GM18858 (cell line): Measurements from ENCODE around the gene CYP2E1.
"Not testable (repeated sequence)": the region's sequence is repeated elsewhere in the genome, so short reads cannot be mapped to it uniquely, and the experiment has no call there.

Source experiments
- ATAC-seq: cut with Tn5 transposase; IDR thresholded peaks from one replicate; pipeline ENCODE4 v1.9.1; 2021; ENCODE audit not compliant: unreplicated experiment

Gene CYP2E1

GRCh38 chr10:133526957-133527588 lies at the start of gene CYP2E1:
CYP2E1 (plus strand) TSS chr10:133527363; CDS start chr10:133527396, 33 bp downstream.
- no peak for ATAC-seq

- ATAC-seq = no peak
Measured at GRCh38 chr10:133481086-133481643, 46.0 kb upstream of the CYP2E1 start.

- no peak for ATAC-seq
Measured at GRCh38 chr10:133481657-133482056, 45.5 kb upstream of the CYP2E1 start.

- ATAC-seq = no peak
Measured at GRCh38 chr10:133484818-133485217, 42.3 kb upstream of the CYP2E1 start.

- ATAC-seq = no peak
Measured at GRCh38 chr10:133487085-133487484, 40.1 kb upstream of the CYP2E1 start.

GRCh38 chr10:133488354-133488753 lies 38.8 kb upstream of the CYP2E1 start:
- ATAC-seq = no peak

GRCh38 chr10:133489816-133490588 lies 37.2 kb upstream of the CYP2E1 start:
- no peak for ATAC-seq

GRCh38 chr10:133493562-133493961 lies 33.6 kb upstream of the CYP2E1 start:
- not testable (repeated sequence) for ATAC-seq

GRCh38 chr10:133497363-133497762 lies 29.8 kb upstream of the CYP2E1 start:
- not testable (repeated sequence) for ATAC-seq

- ATAC-seq = not testable (repeated sequence)
Measured at GRCh38 chr10:133499176-133499575, 28.0 kb upstream of the CYP2E1 start.

- ATAC-seq = not testable (repeated sequence)
Measured at GRCh38 chr10:133500897-133501296, 26.3 kb upstream of the CYP2E1 start.

- ATAC-seq = no peak
Measured at GRCh38 chr10:133509700-133510099, 17.5 kb upstream of the CYP2E1 start.

- no peak for ATAC-seq
Measured at GRCh38 chr10:133511408-133511807, 15.8 kb upstream of the CYP2E1 start.

- no peak for ATAC-seq
Measured at GRCh38 chr10:133511907-133512528, 15.1 kb upstream of the CYP2E1 start.

- no peak for ATAC-seq
Measured at GRCh38 chr10:133515471-133515870, 11.7 kb upstream of the CYP2E1 start.

- no peak for ATAC-seq
Measured at GRCh38 chr10:133516057-133516456, 11.1 kb upstream of the CYP2E1 start.

- ATAC-seq = not testable (repeated sequence)
Measured at GRCh38 chr10:133518517-133518916, 8.6 kb upstream of the CYP2E1 start.

- ATAC-seq = peak; percentile 42
Measured at GRCh38 chr10:133520193-133520738, 6.9 kb upstream of the CYP2E1 start.

- no peak for ATAC-seq
Measured at GRCh38 chr10:133523631-133524203, 3.4 kb upstream of the CYP2E1 start.

- ATAC-seq = no peak
Measured at GRCh38 chr10:133525444-133525843, 1.7 kb upstream of the CYP2E1 start.

GRCh38 chr10:133527771-133528271 lies 658 bp downstream of the CYP2E1 start:
- ATAC-seq = no peak
